Astrocyte (in vitro differentiated cells and primary cell): ENCODE results near the gene CAVIN1.

Experiments used
- CTCF ChIP-seq: IDR thresholded peaks from 2 replicates; pipeline ENCODE4 v1.5.1; 2011; ENCODE audit warnings: low read depth, mild to moderate bottlenecking, inconsistent platforms, low read length, moderate library complexity; ENCODE audit not compliant: insufficient read depth
- EZH2 ChIP-seq: IDR thresholded peaks from 2 replicates; pipeline ENCODE4 v1.6.1; 2012; ENCODE audit warnings: mild to moderate bottlenecking, low read length, inconsistent platforms; ENCODE audit not compliant: insufficient read depth

GRCh38 chr17:42406615-42407288, 16.3 kb downstream of the CAVIN1 start:
- TF ChIP-seq CTCF = no peak
- TF ChIP-seq EZH2 = no peak
